Natural killer cell treated with Interleukin-12 subunit alpha and Interleukin-12 subunit beta and Interleukin-15 and Interleukin-18, amount 100 ng/mL, for 72 hours (primary cell): ENCODE results near the gene CNNM4. TPM values are rescaled to one million over a fixed set of nuclear protein-coding genes. Genes with fewer than 3 reads are reported as not detected.
A peak's percentile ranks its signal among the peaks of the same experiment; 100 is the strongest.

ENCODE experiments used
- ATAC-seq, 2 donors: fragments of 150-1000 bp; cut with Tn5 transposase in 1 of 2; sonication (Bioruptor Pico), chemical (Tn5 transposase) in 1 of 2; 2 replicates each; pipeline ENCODE4 v1.10.0; 2021
- DNase-seq: peaks from one replicate; pipeline ENCODE4 v3.0.0; 2022; ENCODE audit warnings: low spot score
- H3K27ac Mint-ChIP-seq, 2 donors: 1 replicate in 1 of 2; 2 replicates in 1 of 2; pipeline ENCODE4 v1.8.0; 2022; ENCODE audit warnings: mixed read lengths in 2 of 2, mild to moderate bottlenecking in 1 of 2, moderate library complexity in 1 of 2
- H3K27me3 Mint-ChIP-seq, 2 donors: 1 replicate in 1 of 2; 2 replicates in 1 of 2; pipeline ENCODE4 v1.8.0; 2022; ENCODE audit warnings: mixed read lengths in 2 of 2
- H3K36me3 Mint-ChIP-seq: one replicate; pipeline ENCODE4 v1.8.0; 2022; ENCODE audit warnings: mixed read lengths
- H3K4me1 Mint-ChIP-seq, 2 donors: 1 replicate in 1 of 2; 2 replicates in 1 of 2; pipeline ENCODE4 v1.8.0; 2022; ENCODE audit warnings: low read depth in 2 of 2, mixed read lengths in 2 of 2, mild to moderate bottlenecking in 1 of 2
- H3K4me3 Mint-ChIP-seq: one replicate; pipeline ENCODE4 v1.8.0; 2022; ENCODE audit warnings: mixed read lengths
- H3K9me3 Mint-ChIP-seq: 2 replicates; pipeline ENCODE4 v1.8.0; 2022; ENCODE audit warnings: mixed read lengths
- total RNA-seq, 2 donors: library from RNA; stranded (reverse); gene quantifications; one replicate each; pipeline ENCODE4 v1.2.3, GENCODE V29; 2022

The CNNM4 gene
- total RNA-seq, 2 donors from 2014 or later: 7.3 to 8.4 TPM

GRCh38 chr2:96832408-96832753 is 71.7 kb downstream of the CNNM4 start:
- H3K36me3 Mint-ChIP-seq: peaks cover 16% of the 10 kb centered on the region
- no peak overlapping the region for H3K27ac Mint-ChIP-seq
- no peaks in the 10 kb centered on the region for H3K9me3 Mint-ChIP-seq
- H3K4me1 Mint-ChIP-seq: no peaks in the 10 kb centered on the region
- DNase-seq (no peak), ATAC-seq (no peak)
- no peak overlapping the region for H3K4me3 Mint-ChIP-seq
- no peaks in the 10 kb centered on the region for H3K27me3 Mint-ChIP-seq

GRCh38 chr2:96832754-96833507 is 72.2 kb downstream of the CNNM4 start:
- no peak for ATAC-seq
- no peak overlapping the region for H3K27ac Mint-ChIP-seq
- H3K36me3 Mint-ChIP-seq: peaks cover 16% of the 10 kb centered on the region
- H3K4me1 Mint-ChIP-seq: no peaks in the 10 kb centered on the region
- H3K9me3 Mint-ChIP-seq: no peaks in the 10 kb centered on the region
- no peaks in the 10 kb centered on the region for H3K27me3 Mint-ChIP-seq
- H3K4me3 Mint-ChIP-seq: no peak overlapping the region
- no peak for DNase-seq

- H3K9me3 Mint-ChIP-seq: no peaks in the 10 kb centered on the region
- no peaks in the 10 kb centered on the region for H3K27me3 Mint-ChIP-seq
- no peak for DNase-seq
- no peak for ATAC-seq
- H3K27ac Mint-ChIP-seq: no peak overlapping the region
- H3K4me1 Mint-ChIP-seq: peaks cover 0 to 6% of the 10 kb centered on the region in 2 donors
- peaks cover 4% of the 10 kb centered on the region for H3K36me3 Mint-ChIP-seq
- no peak overlapping the region for H3K4me3 Mint-ChIP-seq
Measured at GRCh38 chr2:96835830-96836229, 75.1 kb downstream of the CNNM4 start.

GRCh38 chr2:96837575-96837974 is 76.9 kb downstream of the CNNM4 start:
- no peak overlapping the region for H3K4me3 Mint-ChIP-seq
- H3K9me3 Mint-ChIP-seq: no peaks in the 10 kb centered on the region
- H3K4me1 Mint-ChIP-seq: peaks cover 0 to 6% of the 10 kb centered on the region in 2 donors
- DNase-seq (no peak), ATAC-seq (no peak)
- no peaks in the 10 kb centered on the region for H3K27me3 Mint-ChIP-seq
- H3K36me3 Mint-ChIP-seq: no peaks in the 10 kb centered on the region
- H3K27ac Mint-ChIP-seq: no peak overlapping the region

- Mint-ChIP-seq H3K36me3 (no peaks in the 10 kb centered on the region), H3K27me3 (no peaks in the 10 kb centered on the region), H3K27ac (no peak overlapping the region), H3K9me3 (no peaks in the 10 kb centered on the region), H3K4me1 (peaks cover 0 to 10% of the 10 kb centered on the region in 2 donors), H3K4me3 (peak overlapping the region; percentile 60)
- ATAC-seq (peak in 1 of 2 donors; percentile 2), DNase-seq (no peak)
Measured at GRCh38 chr2:96838345-96839292, 77.9 kb downstream of the CNNM4 start.

- Mint-ChIP-seq H3K27me3 (no peaks in the 10 kb centered on the region), H3K9me3 (no peaks in the 10 kb centered on the region), H3K36me3 (no peaks in the 10 kb centered on the region), H3K4me1 (peaks cover 0 to 10% of the 10 kb centered on the region in 2 donors), H3K4me3 (peak overlapping the region; percentile 60), H3K27ac (no peak overlapping the region)
- DNase-seq: peak; percentile 86
- ATAC-seq: peak; percentile 95 to 96
Measured at GRCh38 chr2:96839293-96839874, 78.7 kb downstream of the CNNM4 start.

DNA sequence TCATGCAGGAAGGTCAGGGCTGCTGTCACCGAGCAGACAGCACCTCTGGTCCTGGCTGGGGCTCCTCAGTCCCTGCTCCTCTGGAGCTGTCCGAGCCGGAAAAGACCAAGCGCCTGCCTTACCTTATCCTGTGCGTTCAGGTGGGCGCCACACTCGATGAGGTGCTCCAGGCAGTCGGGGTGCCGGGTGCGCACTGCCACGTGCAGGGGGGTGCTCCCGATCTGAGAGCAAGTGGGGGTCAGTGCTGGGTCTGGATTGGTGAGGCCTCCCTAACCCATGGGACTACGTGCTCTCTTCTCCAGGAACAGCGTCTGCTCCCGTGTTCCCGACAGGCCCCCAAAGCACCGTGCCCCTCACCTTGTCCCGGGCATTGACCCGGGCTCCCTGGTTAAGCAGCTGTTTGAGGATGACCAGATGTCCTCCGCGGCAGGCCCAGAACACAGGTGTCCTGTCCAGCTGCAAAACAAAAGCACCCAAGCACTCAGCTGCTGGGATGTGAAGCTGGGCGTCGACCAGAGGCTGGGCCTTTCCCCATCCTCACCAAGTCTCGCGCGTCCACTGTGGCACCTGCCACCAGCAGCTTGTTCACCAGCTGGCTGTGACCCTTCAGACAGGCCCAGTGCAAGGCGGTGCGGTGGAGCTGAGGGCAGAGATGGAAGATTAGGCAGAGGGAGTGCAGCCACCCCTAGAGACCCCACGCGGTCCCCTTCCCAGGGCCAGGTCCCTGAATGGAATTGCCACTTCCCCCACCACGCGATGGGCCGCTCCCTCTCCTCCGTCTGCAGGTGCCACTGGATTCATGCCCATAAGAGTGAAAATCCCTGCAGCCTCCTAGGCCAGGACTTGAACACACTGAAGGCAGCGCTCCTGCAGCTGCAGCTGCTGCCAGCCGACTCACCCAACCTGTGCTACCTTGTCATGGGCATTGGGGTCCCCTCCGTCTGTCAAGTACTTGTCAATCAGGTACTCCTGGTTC is 79.5 kb downstream of the CNNM4 start:
- H3K4me3 Mint-ChIP-seq: peak overlapping the region; percentile 36
- H3K9me3 Mint-ChIP-seq: no peaks in the 10 kb centered on the region
- peaks cover 0 to 10% of the 10 kb centered on the region in 2 donors for H3K4me1 Mint-ChIP-seq
- H3K27me3 Mint-ChIP-seq: no peaks in the 10 kb centered on the region
- DNase-seq (no peak), ATAC-seq (no peak)
- no peaks in the 10 kb centered on the region for H3K36me3 Mint-ChIP-seq
- H3K27ac Mint-ChIP-seq: no peak overlapping the region

- H3K9me3 Mint-ChIP-seq: no peaks in the 10 kb centered on the region
- H3K27ac Mint-ChIP-seq: no peak overlapping the region
- peaks cover 0 to 10% of the 10 kb centered on the region in 2 donors for H3K4me1 Mint-ChIP-seq
- no peaks in the 10 kb centered on the region for H3K36me3 Mint-ChIP-seq
- ATAC-seq: no peak
- H3K27me3 Mint-ChIP-seq: no peaks in the 10 kb centered on the region
- DNase-seq: no peak
- no peak overlapping the region for H3K4me3 Mint-ChIP-seq
Measured at GRCh38 chr2:96841701-96842495, 81.2 kb downstream of the CNNM4 start.

DNA sequence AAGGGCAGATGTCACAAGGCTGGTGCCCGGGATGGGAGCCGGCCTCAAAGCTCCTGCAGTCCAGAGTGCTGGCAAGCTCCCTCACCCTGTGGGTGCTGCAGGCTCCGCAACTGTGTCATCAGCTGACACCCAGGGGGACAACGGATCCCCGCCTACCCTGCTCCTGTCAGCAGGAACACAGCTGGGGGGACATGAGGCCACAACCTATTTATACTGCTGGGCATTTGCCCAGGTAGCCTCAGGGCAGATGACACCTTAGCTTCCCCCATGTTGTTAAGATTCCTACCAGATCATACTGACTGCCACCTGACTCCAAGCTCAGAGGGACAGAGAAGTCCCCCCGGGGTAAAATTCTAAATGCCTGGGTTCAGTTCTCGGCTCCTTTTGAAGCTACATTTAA is 81.9 kb downstream of the CNNM4 start:
- no peak overlapping the region for H3K27ac Mint-ChIP-seq
- no peak for ATAC-seq
- DNase-seq: no peak
- H3K9me3 Mint-ChIP-seq: no peaks in the 10 kb centered on the region
- H3K4me1 Mint-ChIP-seq: peaks cover 0 to 10% of the 10 kb centered on the region in 2 donors
- no peaks in the 10 kb centered on the region for H3K36me3 Mint-ChIP-seq
- no peak overlapping the region for H3K4me3 Mint-ChIP-seq
- no peaks in the 10 kb centered on the region for H3K27me3 Mint-ChIP-seq

DNA sequence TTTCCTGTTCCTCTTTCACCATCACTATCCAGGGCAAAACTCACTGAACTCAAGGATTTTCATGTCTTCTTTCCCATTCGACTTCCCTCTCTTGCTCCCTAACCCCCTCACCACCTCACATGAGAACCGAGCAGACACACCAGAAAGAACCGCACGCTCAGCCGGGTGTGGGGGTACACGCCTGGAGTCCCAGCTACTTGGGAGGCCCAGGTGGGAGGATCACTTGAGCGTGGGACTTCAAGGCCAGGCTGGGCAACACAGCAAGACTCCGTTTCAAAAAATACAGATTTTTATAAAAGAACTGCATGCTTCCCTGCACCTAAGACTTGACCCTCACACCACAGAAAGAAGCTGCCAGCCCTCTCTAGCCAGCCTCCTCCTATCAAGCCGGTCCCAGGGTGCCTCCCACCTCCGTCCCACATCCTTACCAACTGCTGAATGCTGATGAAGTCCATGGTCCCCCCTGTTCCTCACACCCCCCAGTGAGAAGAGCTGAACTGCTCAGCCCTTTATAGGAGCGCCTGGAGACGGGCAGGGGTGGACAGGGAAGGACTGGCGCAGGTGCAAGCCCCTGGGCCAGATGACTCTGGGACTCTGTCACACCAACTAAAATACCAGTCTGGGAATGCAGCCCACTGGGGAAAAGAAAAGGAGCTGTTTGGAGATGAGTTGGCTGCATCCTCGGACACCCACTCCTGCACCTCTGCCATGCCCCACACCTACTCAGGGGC is 83.0 kb downstream of the CNNM4 start, which contains the start of gene ANKRD23:
TSS of gene ANKRD23 (minus strand) at position 484 of the 731 bp plus-strand sequence. CDS start at position 455, 29 bp downstream.
- Mint-ChIP-seq H3K27ac (peak within 1 kb of the TSS in 1 of 2 donors; percentile 3), H3K36me3 (no peaks in the 10 kb centered on the region), H3K27me3 (no peaks in the 10 kb centered on the region), H3K4me1 (peaks cover 0 to 10% of the 10 kb centered on the region in 2 donors), H3K4me3 (no peak within 1 kb of the TSS), H3K9me3 (no peaks in the 10 kb centered on the region)
- ATAC-seq (no peak), DNase-seq (no peak)

DNA sequence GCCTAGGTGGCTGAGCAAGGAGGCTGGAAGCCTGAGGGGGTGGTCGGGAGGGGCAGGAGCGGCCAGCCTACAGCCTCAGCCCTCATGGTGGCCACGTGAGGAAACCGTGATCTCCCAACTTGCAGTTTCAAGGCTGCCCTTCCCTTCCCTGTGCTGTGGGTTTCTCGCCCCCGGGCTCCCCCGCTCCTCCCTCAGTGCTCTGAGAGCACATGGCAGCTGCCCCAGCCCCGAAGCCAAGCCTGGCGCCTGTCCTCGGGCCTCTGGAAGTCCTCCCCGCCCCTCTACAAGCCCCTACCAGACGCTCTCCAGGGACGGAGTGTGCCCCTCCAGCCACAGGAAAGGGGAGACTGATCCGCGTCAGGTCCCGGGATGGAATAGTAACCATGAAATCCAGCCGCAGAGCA is 83.7 kb downstream of the CNNM4 start:
- no peak overlapping the region for H3K27ac Mint-ChIP-seq
- no peak overlapping the region for H3K4me3 Mint-ChIP-seq
- ATAC-seq: no peak
- no peak for DNase-seq
- H3K36me3 Mint-ChIP-seq: no peaks in the 10 kb centered on the region
- H3K9me3 Mint-ChIP-seq: no peaks in the 10 kb centered on the region
- H3K27me3 Mint-ChIP-seq: no peaks in the 10 kb centered on the region
- H3K4me1 Mint-ChIP-seq: peaks cover 0 to 7% of the 10 kb centered on the region in 2 donors

DNA sequence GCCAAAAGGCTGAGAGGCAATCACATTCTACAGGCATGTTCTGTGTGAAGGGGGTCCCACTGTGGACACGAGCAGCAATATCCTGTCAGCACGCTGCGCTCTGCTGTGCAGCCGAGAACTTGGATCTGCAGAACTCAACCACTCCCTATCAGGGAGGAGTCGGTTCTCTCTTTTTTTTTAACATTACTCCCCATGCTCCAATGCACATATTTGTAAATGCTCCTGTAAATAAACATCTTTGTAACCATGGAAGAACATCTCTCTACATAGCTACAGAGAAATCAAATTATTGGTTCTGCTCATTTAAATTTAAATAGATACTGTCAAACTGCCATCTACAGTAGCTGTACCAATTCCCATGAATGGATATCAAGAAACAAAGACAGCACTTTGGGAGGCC is 86.1 kb downstream of the CNNM4 start:
- Mint-ChIP-seq H3K36me3 (no peaks in the 10 kb centered on the region), H3K27me3 (no peaks in the 10 kb centered on the region), H3K27ac (no peak overlapping the region), H3K4me1 (peaks cover 0 to 4% of the 10 kb centered on the region in 2 donors), H3K9me3 (no peaks in the 10 kb centered on the region), H3K4me3 (no peak overlapping the region)
- DNase-seq: no peak
- ATAC-seq: no peak
